Astrocyte of the hippocampus (primary cell): ENCODE results near the gene AP2A1.

Experiments
- DNase-seq: peaks from one replicate; pipeline ENCODE4 v3.0.0; 2011; ENCODE audit warnings: low read depth, low spot score

Gene AP2A1

DNA sequence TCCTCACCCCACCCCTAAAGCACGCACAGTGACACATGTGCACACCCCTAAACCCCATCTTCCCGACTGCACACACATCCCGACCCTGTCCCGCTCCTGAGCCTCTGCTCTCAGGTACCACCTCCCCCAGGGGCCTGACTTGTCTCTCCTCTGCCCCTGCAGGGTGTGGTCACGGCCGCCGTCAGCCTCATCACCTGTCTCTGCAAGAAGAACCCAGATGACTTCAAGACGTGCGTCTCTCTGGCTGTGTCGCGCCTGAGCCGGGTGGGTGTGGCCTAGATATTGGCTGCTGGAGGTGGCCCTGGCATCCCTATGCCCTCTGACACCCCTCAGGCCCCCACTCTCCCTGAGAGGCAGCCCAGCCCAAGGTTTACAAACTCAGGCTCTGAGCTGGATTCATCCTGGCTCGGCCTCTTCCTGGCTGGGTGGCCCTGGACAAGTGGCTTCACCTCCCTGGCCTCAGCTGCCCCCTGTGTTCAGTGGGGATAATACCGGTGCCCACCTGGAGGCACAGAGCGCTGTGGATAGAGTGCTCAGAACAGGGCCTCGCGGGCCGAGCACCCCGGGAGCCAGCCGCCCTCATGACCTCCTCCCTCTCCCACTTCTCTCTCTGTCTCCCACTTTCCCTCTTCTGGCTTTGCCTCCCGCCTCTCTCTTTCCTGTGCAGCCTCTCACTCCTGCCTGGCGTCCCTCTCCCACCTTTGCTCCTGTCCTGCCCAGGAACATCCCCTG is 26.2 kb downstream of the AP2A1 start:
- DNase-seq = no peak

DNA sequence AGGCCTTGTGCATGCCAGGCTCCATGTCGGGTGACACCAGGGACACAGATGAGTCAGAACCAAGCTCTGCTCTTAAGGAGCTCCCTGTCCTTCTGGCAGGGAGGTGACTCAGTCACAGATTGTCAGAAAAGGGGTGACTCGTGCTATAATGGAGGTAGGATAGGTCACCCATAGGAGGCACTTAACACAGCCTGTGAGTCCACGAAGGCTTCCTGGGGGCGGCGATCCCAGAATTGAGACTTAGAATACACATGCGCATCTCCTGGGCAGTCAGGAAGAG is 26.7 kb downstream of the AP2A1 start:
- peak; percentile 26 for DNase-seq

- no peak for DNase-seq
Observed at GRCh38 chr19:49795615-49796014, 28.8 kb downstream of the AP2A1 start.

GRCh38 chr19:49798574-49798973 is 31.8 kb downstream of the AP2A1 start:
- no peak for DNase-seq

- DNase-seq = no peak
Observed at GRCh38 chr19:49799271-49799797, 32.5 kb downstream of the AP2A1 start.

DNA sequence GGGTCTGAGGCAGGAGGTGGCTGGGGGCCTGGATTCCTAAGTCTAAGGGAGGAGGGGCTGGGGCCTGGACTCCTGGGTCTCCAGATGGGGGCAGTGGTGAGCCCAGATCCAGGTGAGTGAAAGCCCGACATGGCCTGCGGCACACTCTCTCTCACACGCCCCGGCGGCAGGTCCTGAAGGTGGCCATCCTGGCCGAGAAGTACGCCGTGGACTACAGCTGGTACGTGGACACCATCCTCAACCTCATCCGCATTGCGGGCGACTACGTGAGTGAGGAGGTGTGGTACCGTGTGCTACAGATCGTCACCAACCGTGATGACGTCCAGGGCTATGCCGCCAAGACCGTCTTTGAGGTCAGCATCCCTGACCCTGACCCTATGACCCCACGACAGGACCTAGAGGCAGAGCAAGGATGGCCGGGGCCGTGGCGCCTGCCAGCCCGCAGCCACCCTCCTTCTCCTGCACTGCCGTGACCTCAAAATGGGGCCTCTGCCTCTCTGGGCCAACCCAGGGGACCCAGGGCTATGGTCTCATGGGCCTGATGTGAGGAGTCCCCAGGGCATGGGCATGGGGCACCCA is 33.1 kb downstream of the AP2A1 start:
- no peak for DNase-seq

DNA sequence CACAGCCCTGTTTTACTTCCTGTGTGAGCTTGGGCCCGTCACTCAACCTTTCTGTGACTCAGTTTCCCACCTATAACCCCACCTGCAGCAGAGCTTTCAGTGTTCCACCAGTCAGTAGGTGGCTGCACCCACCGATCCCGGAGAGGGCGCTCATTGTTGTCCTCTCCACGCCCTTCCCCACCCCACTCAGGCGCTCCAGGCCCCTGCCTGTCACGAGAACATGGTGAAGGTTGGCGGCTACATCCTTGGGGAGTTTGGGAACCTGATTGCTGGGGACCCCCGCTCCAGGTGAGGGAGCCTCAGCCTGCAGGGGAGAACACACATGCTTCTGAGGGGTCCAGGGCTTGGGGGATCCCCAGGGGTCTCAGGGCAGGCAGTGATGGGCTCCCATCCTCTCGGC is 34.0 kb downstream of the AP2A1 start:
- no peak for DNase-seq

DNA sequence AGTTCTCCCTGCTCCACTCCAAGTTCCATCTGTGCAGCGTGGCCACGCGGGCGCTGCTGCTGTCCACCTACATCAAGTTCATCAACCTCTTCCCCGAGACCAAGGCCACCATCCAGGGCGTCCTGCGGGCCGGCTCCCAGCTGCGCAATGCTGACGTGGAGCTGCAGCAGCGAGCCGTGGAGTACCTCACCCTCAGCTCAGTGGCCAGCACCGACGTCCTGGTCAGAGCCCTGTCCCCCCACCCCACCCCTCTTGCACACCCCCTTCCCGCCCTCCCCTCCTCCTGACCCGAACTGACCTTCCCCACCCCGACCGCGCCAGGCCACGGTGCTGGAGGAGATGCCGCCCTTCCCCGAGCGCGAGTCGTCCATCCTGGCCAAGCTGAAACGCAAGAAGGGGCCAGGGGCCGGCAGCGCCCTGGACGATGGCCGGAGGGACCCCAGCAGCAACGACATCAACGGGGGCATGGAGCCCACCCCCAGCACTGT is 34.6 kb downstream of the AP2A1 start:
- DNase-seq = no peak

DNA sequence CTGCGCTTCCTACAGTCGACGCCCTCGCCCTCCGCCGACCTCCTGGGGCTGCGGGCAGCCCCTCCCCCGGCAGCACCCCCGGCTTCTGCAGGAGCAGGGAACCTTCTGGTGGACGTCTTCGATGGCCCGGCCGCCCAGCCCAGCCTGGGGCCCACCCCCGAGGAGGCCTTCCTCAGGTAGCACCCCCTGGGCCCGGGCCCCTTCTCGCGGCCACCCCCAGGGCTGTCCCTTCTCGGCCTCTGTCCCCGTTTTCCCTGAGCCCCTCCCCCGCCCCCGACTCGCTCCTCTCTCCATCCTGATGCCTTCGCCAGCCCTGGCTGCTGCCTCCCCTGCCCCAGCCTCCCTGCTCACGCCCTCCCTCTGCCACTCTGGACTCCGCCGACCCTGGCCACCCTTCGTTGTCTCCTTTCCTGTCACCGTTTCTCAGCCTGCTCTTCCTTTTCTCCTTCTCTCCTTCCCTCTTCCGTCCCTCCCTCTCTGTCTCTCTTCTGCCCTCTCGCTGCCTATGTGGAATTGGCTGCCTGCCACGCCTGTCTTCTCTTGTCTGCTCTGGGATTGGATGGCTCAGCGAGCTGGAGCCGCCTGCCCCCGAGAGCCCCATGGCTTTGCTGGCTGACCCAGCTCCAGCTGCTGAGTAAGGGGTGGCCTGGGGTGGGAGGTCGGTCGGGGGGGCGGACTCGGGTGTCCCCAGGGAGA is 35.3 kb downstream of the AP2A1 start:
- DNase-seq = peak; percentile 95

- no peak for DNase-seq
Observed at GRCh38 chr19:49802836-49803528, 36.2 kb downstream of the AP2A1 start.

- DNase-seq = no peak
Observed at GRCh38 chr19:49803529-49803856, 36.7 kb downstream of the AP2A1 start.

GRCh38 chr19:49805822-49806619 is 39.2 kb downstream of the AP2A1 start:
- no peak for DNase-seq

- no peak for DNase-seq
Observed at GRCh38 chr19:49806620-49806959, 39.8 kb downstream of the AP2A1 start.

- DNase-seq = no peak
Observed at GRCh38 chr19:49807058-49807903, 40.5 kb downstream of the AP2A1 start.

GRCh38 chr19:49807904-49808675 is 41.3 kb downstream of the AP2A1 start:
- no peak for DNase-seq

GRCh38 chr19:49808711-49809159 is 41.9 kb downstream of the AP2A1 start:
- DNase-seq = peak; percentile 94

DNA sequence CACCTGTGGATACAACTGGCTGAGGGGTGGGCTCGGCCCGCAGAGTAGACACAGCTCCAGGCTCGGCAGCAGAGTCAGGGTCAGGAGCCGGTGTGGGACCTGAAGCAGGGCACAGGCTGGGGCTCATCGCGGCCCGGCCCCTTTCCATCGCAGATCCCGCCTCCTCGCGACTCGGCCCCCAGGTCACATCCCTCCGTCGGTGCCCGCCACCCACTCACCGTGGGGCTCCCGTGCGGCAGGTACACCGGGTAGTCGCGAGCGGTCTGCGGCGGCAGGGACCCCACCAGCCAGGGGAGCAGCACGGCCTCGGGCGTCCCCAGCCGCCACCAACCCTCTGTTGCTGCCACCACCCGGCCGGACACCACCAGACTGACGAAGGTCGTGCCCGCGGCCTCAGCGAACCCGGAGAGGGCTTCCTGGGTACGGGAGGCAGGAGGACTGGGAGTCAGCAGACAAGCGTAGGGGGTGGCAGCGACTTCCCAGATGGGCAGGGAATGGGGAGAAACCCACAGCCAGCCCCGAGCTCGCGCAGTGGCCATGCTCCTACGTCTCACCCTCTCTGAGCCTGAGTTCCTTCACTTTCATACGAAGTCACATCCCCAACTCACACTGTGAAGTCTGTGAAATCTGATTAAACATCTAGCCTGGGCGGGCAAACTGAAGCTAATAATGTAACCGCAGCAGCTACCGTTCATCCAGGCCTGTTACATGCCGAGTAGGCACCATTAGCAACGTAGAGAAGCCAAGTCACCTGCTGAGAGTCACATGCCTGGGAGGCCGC is 42.5 kb downstream of the AP2A1 start:
- peak; percentile 56 for DNase-seq

DNA sequence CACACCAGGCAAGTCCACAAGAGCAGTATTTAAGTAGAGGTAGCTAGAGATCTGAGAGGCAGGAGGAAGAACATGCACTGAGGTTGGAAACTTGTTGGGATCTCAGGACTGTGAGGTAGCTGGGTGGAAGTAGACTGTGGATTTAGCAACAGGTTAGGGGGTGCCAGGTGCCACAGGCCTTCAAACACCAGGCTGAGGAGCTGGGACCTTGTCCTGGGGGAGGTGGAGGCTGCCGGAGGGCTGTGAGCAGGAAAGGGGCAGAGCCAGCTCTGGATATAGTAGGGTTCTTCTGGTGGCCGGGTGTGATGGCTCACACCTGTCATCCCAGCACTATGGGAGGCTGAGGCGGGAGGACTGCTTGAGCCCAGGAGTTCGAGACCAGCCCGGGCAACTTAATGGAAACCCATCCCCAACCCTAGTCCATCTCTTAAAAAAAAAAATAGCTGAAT is 43.2 kb downstream of the AP2A1 start:
- no peak for DNase-seq

- no peak for DNase-seq
Observed at GRCh38 chr19:49811328-49811727, 44.5 kb downstream of the AP2A1 start.
